Prostate gland (tissue), 2 donors: ENCODE data around the gene ZNF391. TPM values are rescaled to one million over a fixed set of nuclear protein-coding genes. Genes with fewer than 3 reads are reported as not detected.
"Not testable (repeated sequence)": the region's sequence is repeated elsewhere in the genome, so short reads cannot be mapped to it uniquely, and the experiment has no call there.

ENCODE experiments used
- DNase-seq: peaks from one replicate; pipeline ENCODE4 v3.0.0-alpha.2; 2019; ENCODE audit warnings: low spot score
- H3K27ac ChIP-seq, 2 donors: fragments of 200-600 bp; sonication (generic); 2 replicates each; pipeline ENCODE4 v1.5.1; 2017 to 2019
- H3K27me3 ChIP-seq: fragments of 200-600 bp; sonication (generic); replicated peaks from 2 replicates; pipeline ENCODE4 v1.5.1; 2019; ENCODE audit not compliant: insufficient read depth
- H3K36me3 ChIP-seq, 2 donors: fragments of 200-600 bp; sonication (generic); 1 replicate in 1 of 2; 2 replicates in 1 of 2; pipeline versions ENCODE4 v1.5.1 to v1.8.1; 2017 to 2019
- H3K4me1 ChIP-seq: fragments of 200-600 bp; sonication (generic); replicated peaks from 2 replicates; pipeline ENCODE4 v1.5.1; 2019
- H3K4me3 ChIP-seq, 2 donors: fragments of 200-600 bp; sonication (generic); 2 replicates each; pipeline ENCODE4 v1.5.1; 2017 to 2019
- H3K9me3 ChIP-seq: fragments of 200-600 bp; sonication (generic); 2 replicates; pipeline ENCODE4 v1.5.1; 2017
- CTCF ChIP-seq, 4 experiments: fragments of 200-600 bp in 2 of 4; fragments of 450-650 bp in 2 of 4; sonication (generic) in 2 of 4; IDR thresholded peaks; 1 replicate in 3 of 4; 2 replicates in 1 of 4; pipeline ENCODE4 v1.5.1; 2016 to 2019; ENCODE audit warnings: antibody characterized with exemption in 4 of 4, mild to moderate bottlenecking in 2 of 4, moderate library complexity in 2 of 4
- POLR2A ChIP-seq: fragments of 450-650 bp; IDR thresholded peaks from one replicate; pipeline ENCODE4 v1.6.1; 2016; ENCODE audit warnings: antibody characterized with exemption, mild to moderate bottlenecking
- POLR2AphosphoS5 ChIP-seq: sonication (generic); formaldehyde crosslinking; IDR thresholded peaks from one replicate; pipeline ENCODE4 v1.6.1; 2017; ENCODE audit warnings: antibody characterized with exemption
- WGBS: methylation state at CpG from one replicate; pipeline ENCODE4 v1.1.5; 2018; 5-methylcytosine and 5-hydroxymethylcytosine counted together
- intact Hi-C: fragments of 100-400 bp; cut with DNase I; formaldehyde crosslinking; loops from one replicate; pipeline ENCODE4 v1.14.2; 2022
- total RNA-seq, 2 donors: library from RNA; depleted of rRNA; stranded (reverse); fragments of >200 nt; gene quantifications; one replicate each; pipeline ENCODE4 v1.1.0, GENCODE V29; 2016

ZNF391 gene
- total RNA-seq, 2 donors from 2014 or later: 5.6 to 6.7 TPM

DNA sequence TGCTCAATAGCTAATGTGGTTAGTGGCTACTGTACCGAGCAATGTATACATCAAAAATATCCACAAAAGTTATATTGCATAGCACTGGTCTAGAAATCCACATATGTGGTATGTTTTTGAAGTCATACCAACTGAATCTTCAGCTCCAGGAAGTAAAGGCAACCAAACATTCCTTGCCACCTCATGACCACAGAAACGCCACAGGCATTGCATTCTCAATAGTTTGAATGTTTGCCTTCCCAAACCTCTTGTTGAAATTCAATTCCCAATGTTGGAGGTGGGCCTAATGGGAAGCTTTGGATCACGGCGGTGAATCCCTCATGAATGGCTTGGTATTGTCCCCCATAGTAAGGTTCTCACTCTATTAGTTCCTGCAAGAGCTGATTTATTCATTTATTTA is 18.2 kb upstream of the ZNF391 start:
- Histone ChIP-seq H3K27me3 (no peaks in the 10 kb centered on the region), H3K4me1 (no peaks in the 10 kb centered on the region), H3K4me3 (no peak overlapping the region), H3K36me3 (no peaks in the 10 kb centered on the region), H3K9me3 (no peaks in the 10 kb centered on the region), H3K27ac (no peak overlapping the region)
- TF ChIP-seq CTCF (IDR thresholded peaks at IDR 0.05) (no peak), POLR2AphosphoS5 (no peak), POLR2A (no peak)
- intact Hi-C loops: no loop called here
- DNase-seq: no peak
- 91% methylated on average over 4 of the region's 4 CpGs for WGBS

- intact Hi-C loops: no loop called here
- WGBS: under 1% methylated on average over 31 of the region's 31 CpGs
- peak overlapping the region; percentile 79 to 83 for H3K27ac ChIP-seq
Observed at GRCh38 chr6:27374824-27375612, 13.5 kb upstream of the ZNF391 start.

DNA sequence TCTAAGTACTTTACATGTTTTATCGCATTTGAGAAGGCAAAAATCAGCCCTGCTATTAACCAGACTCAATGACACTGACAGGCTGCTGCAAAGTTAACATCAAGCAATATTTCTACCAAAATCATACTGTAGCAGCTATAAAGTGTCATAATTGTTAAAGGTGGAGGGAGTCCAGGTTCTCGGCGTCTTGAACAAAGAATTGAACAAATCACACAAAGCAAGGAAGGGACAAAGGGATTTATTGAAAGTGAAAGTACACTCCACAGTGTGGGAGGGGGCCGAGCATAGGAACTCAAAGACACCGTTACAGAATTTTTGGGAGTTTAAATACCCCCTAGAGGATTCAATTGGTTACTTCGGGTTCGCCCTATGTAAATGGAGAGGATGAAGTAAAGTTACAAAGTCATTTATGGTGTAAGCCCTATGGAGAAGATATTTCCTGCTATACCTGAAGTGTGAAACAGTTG is 12.9 kb upstream of the ZNF391 start:
- Histone ChIP-seq H3K4me1 (no peaks in the 10 kb centered on the region), H3K9me3 (no peaks in the 10 kb centered on the region), H3K27ac (peak overlapping the region in 1 of 2 donors; percentile 83), H3K4me3 (peak overlapping the region; percentile 49 to 59), H3K27me3 (no peaks in the 10 kb centered on the region), H3K36me3 (no peaks in the 10 kb centered on the region)
- no peak for TF ChIP-seq POLR2AphosphoS5
- TF ChIP-seq POLR2A: no peak
- no peak for TF ChIP-seq CTCF (IDR thresholded peaks at IDR 0.05)
- no peak for DNase-seq
- intact Hi-C loops: no loop called here
- 29% methylated on average over 7 of the region's 7 CpGs for WGBS

More at GRCh38 chr6:27374824-27375612, 13.5 kb upstream of the ZNF391 start:
- Histone ChIP-seq H3K9me3 (no peaks in the 10 kb centered on the region), H3K27me3 (no peaks in the 10 kb centered on the region), H3K4me3 (peak overlapping the region; percentile 49 to 59), H3K36me3 (no peaks in the 10 kb centered on the region), H3K4me1 (no peaks in the 10 kb centered on the region)
- TF ChIP-seq POLR2AphosphoS5: peak; percentile 82
- no peak for TF ChIP-seq CTCF (IDR thresholded peaks at IDR 0.05)
- TF ChIP-seq POLR2A: peak; percentile 50
- peak; percentile 83 for DNase-seq

DNA sequence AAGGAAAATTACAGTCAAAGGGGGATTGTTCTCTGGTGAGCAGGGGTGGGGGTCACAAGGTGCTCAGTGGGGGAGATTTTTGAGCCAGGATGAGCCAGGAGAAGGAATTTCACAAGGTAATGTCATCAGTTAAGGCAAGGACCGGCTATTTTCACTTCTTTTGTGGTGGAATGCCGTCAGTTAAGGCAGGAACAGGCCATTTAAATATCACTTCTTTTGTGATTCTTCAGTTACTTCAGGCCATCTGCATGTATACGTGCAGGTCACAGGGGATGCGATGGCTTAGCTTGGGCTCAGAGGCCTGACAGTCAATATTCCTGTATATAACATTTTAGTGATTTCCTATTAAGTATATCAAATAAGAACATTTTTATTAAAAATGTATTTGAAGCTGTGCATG is 10.2 kb upstream of the ZNF391 start:
- H3K36me3 ChIP-seq, H3K27me3 ChIP-seq, H3K4me3 ChIP-seq, DNase-seq, H3K4me1 ChIP-seq, H3K27ac ChIP-seq, H3K9me3 ChIP-seq, intact Hi-C loops: not testable (repeated sequence)
- 66% methylated on average over 4 of the region's 4 CpGs for WGBS

GRCh38 chr6:27381001-27381400 is 7.6 kb upstream of the ZNF391 start:
- over 99% methylated on average over 25 of the region's 30 CpGs for WGBS
- H3K9me3 ChIP-seq, H3K27ac ChIP-seq, H3K4me1 ChIP-seq, H3K36me3 ChIP-seq, H3K27me3 ChIP-seq, H3K4me3 ChIP-seq, intact Hi-C loops, DNase-seq: not testable (repeated sequence)

DNA sequence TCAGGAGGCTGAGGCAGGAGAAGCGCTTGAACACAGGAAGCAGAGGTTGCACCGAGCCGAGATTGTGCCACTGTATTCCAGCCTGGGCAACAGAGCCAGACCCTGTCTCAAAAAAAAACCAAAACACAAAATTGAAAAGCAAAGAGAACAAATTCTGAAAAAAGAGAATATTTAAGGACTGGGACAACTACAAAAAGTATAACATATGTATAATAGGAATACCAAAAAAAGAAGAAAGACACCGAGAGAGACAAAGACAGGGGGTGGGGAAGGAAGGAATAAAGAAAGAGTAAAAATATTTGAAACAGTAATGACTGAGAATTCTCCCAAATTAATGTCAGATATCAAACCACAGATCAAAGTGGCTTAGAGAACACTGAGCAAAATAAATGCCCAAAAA is 5.5 kb upstream of the ZNF391 start:
- Histone ChIP-seq H3K4me3 (no peak overlapping the region), H3K4me1 (no peaks in the 10 kb centered on the region), H3K27me3 (no peaks in the 10 kb centered on the region), H3K36me3 (no peaks in the 10 kb centered on the region), H3K27ac (no peak overlapping the region), H3K9me3 (no peaks in the 10 kb centered on the region)
- no peak for TF ChIP-seq POLR2A
- no peak for TF ChIP-seq POLR2AphosphoS5
- TF ChIP-seq CTCF (IDR thresholded peaks at IDR 0.05): no peak
- WGBS: 79% methylated on average over 4 of the region's 4 CpGs
- no peak for DNase-seq
- intact Hi-C loops: no loop called here
